ENCODE measurements around the gene CXCL17.

CXCL17 gene

GRCh38 chr19:42401365-42402303 is 41.1 kb downstream of the CXCL17 start:
- peak in 2 of 3 experiments; percentile 66 to 68 for DNase-seq (ENCODE audit: low read depth in 2 of 3, low spot score in 2 of 3)

- DNase-seq (ENCODE audit: low read depth in 2 of 3, low spot score in 2 of 3), result no peak
These were observed 42.3 kb downstream of the CXCL17 start for GRCh38 chr19:42400404-42400803.

GRCh38 chr19:42397263-42398166 is 45.2 kb downstream of the CXCL17 start:
- no peak for DNase-seq (ENCODE audit: low read depth in 2 of 3, low spot score in 2 of 3)

- peak; percentile 89 to 97 (median 95) for DNase-seq (ENCODE audit: low read depth in 2 of 3, low spot score in 2 of 3)
These were observed 46.1 kb downstream of the CXCL17 start for GRCh38 chr19:42396381-42397262.

GRCh38 chr19:42394751-42395150 is 48.0 kb downstream of the CXCL17 start:
- no peak for DNase-seq (ENCODE audit: low read depth in 2 of 3, low spot score in 2 of 3)

GRCh38 chr19:42392165-42392564 is 50.6 kb downstream of the CXCL17 start:
- DNase-seq (ENCODE audit: low read depth in 2 of 3, low spot score in 2 of 3), result no peak

GRCh38 chr19:42389899-42390298 is 52.8 kb downstream of the CXCL17 start, which contains the start of gene CNFN:
Gene CNFN (minus strand): TSS chr19:42390297. CDS start chr19:42389037, 1,260 bp downstream.
- DNase-seq (ENCODE audit: low read depth in 2 of 3, low spot score in 2 of 3), result no peak

- no peak for DNase-seq (ENCODE audit: low read depth in 2 of 3, low spot score in 2 of 3)
These were observed 53.8 kb downstream of the CXCL17 start for GRCh38 chr19:42388851-42389489.

GRCh38 chr19:42386974-42387707 is 55.6 kb downstream of the CXCL17 start:
- peak in 2 of 3 experiments; percentile 47 to 49 for DNase-seq (ENCODE audit: low read depth in 2 of 3, low spot score in 2 of 3)

- no peak for DNase-seq (ENCODE audit: low read depth in 2 of 3, low spot score in 2 of 3)
These were observed 62.6 kb downstream of the CXCL17 start for GRCh38 chr19:42380155-42380554.

Measured in activated CD8-positive, alpha-beta memory T cell treated with anti-CD3 and anti-CD28 coated beads for 48 hours (primary cell).